Loucy (cell line): Measurements from ENCODE around the gene NKAIN2.

ENCODE experiments used
- CTCF ChIP-seq: fragments of 200-600 bp; sonication (generic); conservative IDR thresholded peaks from 2 replicates; pipeline ENCODE4 v1.5.1; 2014; ENCODE audit warnings: mild to moderate bottlenecking, antibody characterized with exemption, low read length
- EZH2phosphoT487 ChIP-seq: fragments of 200-600 bp; IDR thresholded peaks from 2 replicates; pipeline ENCODE4 v1.6.1; 2018; ENCODE audit warnings: antibody characterized with exemption, mild to moderate bottlenecking, moderate library complexity, borderline replicate concordance

GRCh38 chr6:124064317-124065113, 260.9 kb downstream of the NKAIN2 start:
- no peak for TF ChIP-seq CTCF
- no peak for TF ChIP-seq EZH2phosphoT487
